HG03439 (cell line): ENCODE results near the gene MSANTD3.

Experiments used
- ATAC-seq: cut with Tn5 transposase; IDR thresholded peaks from one replicate; pipeline ENCODE4 v1.9.1; 2021; ENCODE audit warnings: mild to moderate bottlenecking, moderate library complexity; ENCODE audit not compliant: unreplicated experiment

MSANTD3 gene

DNA sequence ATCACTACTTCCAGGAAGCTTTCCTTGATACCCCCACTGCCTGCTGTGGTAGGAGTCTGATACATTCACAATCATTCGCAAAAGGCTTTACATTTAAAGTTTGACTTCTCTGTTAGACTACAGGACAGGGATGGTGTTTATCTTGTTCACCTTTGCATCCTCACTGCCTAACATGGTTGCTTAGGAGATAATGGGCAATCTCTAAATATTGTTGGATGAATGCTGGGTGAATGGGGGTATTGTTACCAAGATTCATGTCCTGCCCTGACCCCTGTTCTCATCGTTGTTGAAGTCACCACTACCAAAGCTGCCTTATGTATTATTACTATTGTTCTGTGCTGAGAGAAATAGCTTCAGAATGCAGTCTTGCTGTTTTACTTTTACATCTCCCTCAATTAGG is 38.3 kb downstream of the MSANTD3 start:
- ATAC-seq, result no peak

DNA sequence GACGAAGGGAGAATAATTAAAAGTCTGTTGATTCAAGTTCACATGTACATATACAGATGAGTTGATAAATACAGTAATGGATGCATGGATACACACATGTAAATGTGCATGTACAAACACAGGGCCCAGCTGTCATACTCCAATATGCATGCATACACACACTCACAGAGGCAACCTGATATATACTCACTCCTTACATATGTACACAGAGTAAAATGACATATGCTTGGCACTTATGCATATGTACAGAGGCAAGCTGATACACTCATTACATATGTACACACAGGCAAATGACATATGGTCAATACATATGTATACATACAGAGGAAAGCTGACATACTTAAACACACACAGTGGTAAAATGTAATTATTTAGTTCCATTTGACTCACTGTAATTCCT is 38.8 kb downstream of the MSANTD3 start:
- ATAC-seq, result no peak

DNA sequence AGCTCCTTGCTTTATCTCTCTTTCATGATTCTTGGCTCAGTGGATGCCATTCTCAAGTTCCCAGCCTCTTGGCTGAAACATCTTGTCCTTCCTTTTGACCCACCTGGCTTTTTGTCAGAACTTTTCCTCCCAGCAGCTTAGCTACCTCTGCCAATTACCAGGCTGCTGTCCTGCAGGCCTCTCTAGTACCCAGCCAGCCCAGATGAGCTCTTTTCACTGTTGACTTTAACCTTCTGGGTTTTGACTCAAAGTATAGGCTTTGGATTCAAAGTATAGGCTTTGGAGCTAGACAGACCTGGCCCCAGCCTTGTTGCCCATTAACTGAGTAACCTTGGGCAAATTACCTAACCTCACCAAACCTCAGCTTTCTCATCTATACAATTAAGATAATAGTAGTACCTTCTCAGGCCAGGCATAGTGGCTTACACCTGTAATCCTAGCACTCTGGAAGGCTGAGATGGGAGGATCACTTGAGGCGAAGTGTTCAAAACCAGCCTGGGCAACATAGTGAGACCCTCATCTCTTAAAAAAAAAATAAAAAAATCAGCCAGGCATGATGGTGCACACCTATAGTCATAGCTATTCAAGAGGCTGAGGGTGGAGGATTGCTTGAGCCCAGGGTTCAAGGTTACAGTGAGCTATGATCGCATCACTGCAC is 39.4 kb downstream of the MSANTD3 start:
- no peak for ATAC-seq

DNA sequence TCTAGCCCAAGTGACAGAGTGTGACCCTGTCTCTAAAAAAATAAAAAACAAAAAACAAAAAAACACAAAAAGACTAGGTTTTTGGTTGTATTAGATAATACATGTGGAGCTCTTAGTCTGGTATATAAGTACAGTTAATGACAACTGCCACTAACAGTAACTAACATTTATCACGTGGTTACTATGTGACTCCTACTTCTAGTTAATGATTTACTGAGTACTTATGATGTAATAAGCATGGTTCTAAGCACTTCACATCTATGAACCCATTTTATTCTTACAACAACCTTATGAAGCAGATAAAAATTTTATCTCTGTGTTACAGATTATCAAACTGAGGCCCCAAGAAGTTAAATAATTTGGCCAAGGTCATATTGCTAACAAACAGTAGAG is 39.9 kb downstream of the MSANTD3 start:
- no peak for ATAC-seq

DNA sequence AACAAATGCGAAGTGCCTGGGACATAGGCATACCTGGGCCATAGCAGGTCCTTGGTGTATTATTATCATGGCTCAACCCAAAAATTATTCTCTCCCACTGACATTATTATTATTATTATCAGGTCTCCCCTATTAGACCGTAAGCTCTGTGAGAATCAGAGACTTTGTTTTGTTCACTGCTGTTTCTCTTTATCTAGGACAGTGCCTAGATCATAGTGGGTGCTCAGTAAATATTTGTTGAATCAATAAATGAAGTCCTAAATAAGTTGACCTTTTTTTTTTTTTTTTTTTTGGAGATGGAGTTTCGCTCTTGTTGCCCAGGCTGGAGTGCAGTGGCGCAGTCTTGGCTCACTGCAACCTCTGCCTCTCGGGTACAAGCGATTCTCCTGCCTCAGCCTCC is 41.1 kb downstream of the MSANTD3 start:
- ATAC-seq, result no peak

DNA sequence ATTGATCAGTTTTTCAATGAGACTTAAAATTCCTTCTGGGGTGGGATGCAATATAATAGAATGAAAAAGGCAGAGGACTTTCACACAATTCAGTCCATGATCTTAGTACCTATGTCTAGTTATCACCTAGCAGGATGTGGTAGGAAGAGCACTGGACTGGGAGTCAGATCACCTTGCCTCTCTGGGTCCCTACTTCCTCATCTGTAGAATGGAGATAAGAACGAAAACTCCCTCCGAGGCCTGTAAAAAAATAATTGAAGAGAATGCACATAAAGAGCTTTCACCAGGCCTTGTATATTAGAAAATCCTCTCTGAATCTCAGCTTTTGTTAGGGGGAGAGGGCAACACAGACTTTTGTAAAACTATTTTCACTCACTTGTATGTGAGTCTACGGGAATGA is 45.3 kb downstream of the MSANTD3 start:
- ATAC-seq, result no peak

DNA sequence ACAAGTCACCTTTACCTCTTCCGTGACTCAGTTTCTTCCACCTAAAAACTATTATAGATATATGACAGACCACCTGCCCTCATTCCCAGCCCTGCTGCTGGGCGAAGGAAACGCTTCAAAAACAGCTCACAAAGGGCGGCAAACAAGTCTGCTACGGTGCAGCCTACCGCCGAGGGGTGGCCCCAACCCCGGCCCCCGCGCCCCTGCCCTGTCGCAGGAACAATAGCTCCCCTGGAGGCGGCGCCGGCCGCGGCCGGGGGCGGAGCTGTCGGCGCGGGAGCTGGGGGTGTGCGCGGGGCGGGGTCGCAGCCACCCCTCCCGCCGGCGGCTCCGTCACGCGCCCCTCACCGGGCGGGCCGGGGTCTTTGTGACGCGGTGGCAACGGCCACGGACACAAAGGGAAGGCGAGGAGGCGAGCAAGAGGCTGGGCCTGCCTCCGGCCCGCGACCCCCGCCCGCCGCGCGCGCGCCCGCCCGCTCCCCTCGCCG is 45.9 kb downstream of the MSANTD3 start, which contains the start of gene TMEFF1:
TMEFF1 (plus strand) TSS at position 362 of the 488 bp plus-strand sequence. CDS start 396 bp downstream, outside the sequence.
- peak; percentile 48 for ATAC-seq

DNA sequence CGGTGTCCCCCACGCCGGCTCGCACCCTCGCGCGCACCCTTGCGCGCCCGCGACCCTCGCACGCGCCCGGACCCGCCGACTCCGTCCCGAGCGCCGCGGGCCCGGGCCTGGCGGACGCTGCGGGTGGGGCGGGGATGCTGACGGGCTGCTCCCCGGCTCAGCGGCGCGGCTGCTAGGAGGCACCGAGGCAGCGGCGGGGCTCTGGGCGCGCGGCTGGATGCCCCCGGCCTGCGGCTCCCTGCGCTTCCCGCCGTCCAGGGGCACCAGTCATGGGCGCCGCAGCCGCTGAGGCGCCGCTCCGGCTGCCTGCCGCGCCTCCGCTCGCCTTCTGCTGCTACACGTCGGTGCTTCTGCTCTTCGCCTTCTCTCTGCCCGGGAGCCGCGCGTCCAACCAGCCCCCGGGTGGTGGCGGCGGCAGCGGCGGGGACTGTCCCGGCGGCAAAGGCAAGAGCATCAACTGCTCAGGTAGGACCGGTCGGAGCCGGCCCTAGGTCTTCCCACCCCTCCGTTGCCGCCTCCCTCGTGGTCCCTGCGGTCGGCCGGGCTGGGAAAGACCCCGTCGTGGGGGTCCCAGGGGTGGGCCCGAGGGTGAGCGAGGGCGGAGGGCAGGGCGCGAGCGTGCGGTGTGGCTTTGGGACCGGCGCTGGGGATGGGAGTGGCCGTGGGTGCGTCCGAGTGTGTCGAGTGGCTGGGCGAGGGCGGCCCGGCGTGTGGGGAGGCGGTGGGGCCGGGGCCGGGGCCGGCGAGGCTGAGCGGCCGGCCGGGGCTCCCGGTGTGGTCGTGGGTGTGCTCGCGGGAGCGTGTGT is 46.5 kb downstream of the MSANTD3 start:
- ATAC-seq, result peak; percentile 68

DNA sequence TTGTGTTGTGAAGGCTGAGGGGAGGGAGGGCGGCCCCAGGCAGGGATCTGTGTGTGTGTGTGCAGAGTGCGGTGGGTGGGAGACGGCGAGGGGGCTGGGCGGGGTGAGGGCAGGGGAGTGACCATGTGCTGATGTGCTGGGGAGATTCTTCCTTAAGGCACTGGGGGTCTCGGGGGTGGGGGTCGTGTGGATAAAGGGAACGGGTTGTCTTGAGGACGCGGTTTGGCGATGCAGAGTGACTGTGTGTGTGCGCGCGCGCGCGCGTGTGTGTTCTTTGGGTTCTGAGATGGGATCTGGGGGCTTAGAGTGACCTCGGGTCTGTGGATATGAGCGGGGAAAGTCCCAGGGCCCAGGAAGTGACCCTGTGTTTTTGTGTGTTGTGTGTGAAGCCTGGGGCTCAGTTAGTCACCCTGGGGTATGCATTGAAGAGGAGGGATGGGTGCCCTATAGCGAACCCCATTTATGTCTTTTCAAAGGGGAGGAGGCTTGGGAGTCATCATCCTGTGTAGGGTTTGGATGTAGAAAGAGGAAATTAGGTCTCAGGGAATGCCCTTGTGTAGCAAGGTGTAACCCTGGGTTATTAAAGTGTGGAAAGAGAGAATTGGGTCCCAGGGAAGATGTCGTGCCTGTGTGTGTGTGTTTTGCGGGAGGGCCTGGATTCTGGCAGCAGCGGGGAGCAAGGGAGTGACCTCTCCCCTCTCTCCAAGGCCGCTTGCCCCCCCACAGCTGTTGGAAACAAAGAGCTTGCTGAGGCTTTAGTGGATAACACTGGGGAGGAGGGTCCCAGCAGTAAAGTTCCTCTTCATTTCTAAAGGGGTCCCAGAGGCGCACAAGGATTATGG is 47.4 kb downstream of the MSANTD3 start:
- ATAC-seq, result no peak

DNA sequence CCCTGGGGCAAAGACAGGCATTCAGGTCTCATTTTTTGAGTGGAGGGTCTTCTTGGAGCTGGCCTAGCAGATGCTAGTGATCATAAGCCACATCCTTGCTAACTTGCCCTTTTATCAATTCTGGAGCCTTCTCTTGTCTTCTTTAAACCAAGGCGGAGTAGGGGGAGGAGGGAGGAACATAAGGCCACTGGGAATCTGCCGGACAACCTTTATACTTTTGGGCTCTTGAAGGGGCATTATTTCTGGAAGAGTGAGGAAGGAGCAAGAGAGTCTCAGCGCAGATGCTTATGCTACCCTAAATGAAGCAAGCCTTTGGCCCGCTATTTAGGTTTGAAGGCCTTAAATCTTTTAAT is 48.0 kb downstream of the MSANTD3 start:
- ATAC-seq, result no peak

DNA sequence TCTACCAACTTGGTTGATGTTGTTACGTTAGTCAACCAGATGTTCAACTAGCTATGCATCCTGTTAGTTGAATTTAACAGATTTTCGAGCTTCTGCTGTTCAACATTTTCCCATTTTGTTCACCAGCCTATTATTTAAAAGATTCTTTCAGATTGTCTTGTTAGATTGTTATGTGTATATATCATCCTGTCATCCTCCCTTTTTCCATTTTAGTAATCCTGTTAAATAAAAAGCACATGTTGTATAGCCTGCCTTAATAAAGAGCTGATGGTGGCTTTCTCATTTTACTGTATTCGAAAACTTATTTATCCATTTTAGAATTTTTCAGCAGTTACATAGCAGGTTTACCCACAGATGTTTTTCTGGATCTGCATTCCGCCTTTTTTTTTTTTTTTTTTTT is 50.3 kb downstream of the MSANTD3 start:
- no peak for ATAC-seq

DNA sequence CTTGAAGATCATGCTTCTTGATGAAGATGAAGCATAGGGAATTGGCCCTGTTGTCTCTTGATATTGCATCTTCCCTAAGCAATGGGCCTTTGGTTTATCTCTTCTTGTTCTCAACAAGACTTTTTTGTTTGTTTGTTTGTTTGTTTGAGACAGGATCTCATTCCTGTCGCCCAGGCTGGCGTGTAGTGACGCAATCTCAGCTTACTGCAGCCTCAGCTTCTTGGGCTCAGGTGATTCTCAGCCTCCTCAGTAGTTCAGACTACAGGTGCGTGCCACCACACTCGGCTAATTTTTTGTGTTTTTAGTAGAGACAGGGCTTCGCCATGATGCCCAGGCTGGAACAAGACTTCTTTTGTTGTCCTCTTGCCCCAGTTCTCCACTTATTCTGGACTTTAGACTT is 51.2 kb downstream of the MSANTD3 start:
- no peak for ATAC-seq

DNA sequence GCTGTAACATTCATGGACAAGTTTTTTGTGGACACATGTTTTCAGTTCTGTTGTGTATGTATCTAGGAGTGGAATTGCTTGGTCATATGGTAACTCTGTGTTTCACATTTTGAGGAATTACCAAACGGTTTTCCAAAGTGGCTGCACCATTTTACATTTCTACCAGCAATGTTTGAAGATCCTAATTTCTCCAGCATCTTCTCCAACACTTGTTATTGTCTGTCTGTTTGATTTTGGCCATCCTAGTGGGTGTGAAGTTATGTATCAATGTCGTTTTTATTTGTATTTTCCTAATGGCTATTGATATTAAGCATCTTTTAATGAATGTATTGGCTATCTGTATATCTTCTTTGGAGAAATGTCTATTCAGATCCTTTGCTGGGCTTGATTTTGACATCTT is 52.9 kb downstream of the MSANTD3 start:
- no peak for ATAC-seq

DNA sequence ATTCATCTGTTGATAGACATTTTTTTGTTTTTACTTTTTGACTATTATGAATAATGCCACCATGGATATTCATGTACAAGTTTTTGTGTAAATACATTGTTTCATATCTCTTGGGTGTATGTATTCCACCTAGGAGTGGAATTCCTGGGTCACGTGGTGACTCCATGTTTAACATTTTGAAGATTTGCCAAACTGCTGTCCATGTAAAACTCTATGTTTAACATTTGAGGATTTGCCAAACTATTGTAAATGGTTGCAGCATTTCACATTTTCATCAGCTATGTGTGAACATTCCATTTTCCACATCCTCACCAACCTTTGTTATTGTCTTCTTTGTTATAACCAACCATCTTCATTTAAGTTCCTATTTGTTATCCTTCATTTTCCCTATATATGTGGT is 58.3 kb downstream of the MSANTD3 start:
- no peak for ATAC-seq

DNA sequence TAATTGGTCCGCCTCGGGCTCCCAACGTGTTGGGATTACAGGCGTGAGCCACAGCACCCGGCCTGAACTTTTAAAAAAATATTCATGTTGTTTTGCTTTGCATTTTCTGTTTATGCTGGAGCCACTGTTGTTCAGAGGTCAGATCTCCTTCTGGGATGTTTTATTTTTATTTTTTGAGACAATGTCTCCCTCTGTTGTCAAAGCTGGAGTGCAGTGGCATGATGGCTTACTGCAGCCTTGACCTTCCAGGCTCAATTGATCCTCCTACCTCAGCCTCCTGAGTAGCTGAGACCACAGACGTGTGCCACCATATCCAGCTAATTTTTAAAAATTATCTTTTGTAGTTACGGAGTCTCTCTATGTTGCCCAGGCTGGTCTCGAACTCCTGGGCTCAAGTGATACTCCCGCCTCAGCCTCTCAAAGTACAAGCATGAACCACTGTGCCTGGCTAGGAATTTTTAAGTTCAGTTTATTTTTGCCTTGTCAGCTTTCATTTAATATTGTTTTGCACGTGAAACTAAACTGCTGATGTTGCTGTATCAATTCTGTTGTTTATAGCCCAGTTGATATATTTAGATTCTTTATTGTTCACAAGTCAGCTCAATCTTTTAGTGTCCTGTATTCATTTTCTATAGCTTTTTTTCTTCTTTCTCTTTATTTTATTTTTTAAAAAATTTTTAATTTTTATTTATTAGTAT is 59.7 kb downstream of the MSANTD3 start:
- no peak for ATAC-seq

DNA sequence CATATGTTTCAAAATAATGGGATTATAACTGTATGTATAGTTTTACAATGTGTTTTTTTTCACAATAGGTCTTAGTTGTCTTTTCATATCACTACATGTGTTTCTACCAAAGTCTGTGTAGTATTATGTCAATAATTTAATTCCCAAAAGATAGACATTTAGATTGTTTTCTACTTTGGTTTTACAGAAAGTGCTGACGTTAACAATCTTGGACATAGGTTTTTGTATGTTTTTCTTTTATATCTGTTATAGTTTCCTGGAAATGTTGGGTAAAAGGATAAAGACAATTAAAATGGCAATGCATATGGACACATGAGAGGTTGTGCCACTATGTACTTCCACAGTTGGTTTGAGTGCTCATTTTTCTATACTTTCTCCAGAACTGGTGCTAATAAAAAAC is 61.2 kb downstream of the MSANTD3 start:
- ATAC-seq, result no peak

DNA sequence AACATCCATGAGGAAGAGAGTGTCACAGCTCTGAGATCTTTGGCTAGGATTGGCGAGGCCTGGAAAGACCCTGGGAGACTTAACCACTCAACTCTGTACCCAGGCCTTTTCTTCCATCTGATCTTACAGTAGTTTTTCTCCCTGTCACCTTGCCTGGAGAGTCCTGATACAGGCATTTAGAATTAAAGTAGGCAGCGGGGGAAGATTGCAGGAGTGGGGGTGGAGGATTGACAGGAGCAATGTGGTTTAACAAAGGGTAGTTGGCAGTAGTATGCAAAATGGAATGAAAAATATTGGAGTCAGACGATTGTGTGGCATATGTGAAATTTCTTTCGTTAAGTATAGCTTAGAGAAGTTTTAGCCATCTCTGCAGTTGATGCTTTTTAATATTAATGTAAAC is 62.9 kb downstream of the MSANTD3 start:
- no peak for ATAC-seq

DNA sequence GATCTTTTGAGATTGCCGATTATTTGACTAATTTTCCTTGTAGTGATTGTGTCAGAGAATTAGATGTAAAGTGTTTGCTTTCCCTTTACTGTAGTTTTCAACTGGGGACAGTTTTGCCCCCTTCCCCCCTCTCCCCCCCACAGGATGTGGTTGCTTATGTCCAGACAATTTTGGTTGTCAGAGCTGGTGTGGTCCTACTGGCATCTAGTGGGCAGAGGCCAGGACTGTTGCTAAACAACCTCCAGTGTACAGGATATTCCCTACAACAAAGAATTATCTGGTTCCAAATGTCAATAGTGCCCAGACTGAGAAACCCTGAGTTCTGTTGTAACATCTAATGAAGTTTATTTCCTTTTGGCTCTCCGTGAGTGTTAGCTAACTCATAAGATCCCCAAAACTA is 66.0 kb downstream of the MSANTD3 start:
- ATAC-seq, result no peak

DNA sequence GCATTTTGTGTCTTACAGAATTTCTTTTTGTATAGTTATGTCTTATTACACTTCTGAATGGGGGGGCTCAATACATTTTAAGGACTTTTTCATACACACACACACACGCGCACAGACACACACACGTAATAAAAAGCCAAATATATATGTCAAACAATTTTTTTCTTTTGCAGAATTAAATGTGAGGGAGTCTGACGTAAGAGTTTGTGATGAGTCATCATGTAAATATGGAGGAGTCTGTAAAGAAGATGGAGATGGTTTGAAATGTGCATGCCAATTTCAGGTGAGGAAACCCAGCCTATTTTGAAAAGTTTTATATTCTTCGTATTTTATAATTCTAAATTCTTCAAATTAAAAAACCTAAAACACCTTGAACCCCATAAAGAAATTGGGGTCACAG is 71.6 kb downstream of the MSANTD3 start:
- ATAC-seq, result no peak

DNA sequence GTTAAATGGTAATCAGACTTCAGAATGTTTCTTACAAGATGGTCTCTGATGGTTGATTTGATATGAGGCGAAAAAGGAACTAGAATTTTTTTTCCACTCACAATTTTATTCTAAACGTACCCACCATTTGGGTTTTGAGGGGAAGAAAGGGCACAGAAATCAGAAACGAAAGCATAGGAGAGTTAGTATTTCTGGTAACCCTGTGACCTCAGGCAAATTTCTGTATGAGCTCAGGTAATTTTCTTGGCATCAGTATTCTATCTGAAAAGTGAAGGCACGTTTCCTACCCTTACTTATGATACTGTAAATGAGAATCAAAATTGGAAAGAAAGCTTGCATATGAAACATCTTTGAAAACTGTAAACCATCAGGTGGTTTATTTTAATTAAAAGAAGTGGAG is 72.5 kb downstream of the MSANTD3 start:
- no peak for ATAC-seq

DNA sequence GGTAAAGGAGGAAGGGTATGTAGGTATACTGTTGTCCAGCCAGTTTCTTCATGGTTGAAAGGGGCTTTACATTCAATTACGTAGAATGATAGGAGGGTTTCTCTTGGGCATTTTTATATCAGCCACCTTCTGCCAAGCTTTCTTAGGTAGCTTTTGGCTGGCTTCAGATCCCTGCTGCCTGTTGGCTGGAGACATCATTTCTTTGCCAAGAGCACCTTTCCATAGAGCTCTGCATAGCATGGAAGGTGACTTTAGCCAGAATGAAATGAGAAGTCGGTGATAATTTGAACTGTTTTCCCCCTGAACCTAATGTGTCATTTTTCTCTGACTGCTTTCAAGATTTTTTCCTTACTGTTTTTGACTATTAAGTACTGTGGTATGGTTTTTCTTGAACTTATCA is 72.9 kb downstream of the MSANTD3 start:
- no peak for ATAC-seq
